GM23338 (cell line): Measurements from ENCODE around the gene TEX26. TPM values are rescaled to one million over a fixed set of nuclear protein-coding genes. Genes with fewer than 3 reads are reported as not detected.

Experiments used
- ATAC-seq: fragments of 200-7000 bp; cut with Tn5 transposase; 3 replicates; pipeline ENCODE4 v1.9.1; 2020
- DNase-seq: peaks from one replicate; pipeline ENCODE4 v3.0.0-alpha.2; 2015; ENCODE audit warnings: low spot score
- H2AFZ ChIP-seq: fragments of 200-600 bp; sonication (generic); 2 replicates; pipeline ENCODE4 v1.8.0; 2016; ENCODE audit warnings: antibody characterized with exemption, mild to moderate bottlenecking, moderate library complexity
- H3F3A ChIP-seq: fragments of 200-600 bp; sonication (generic); replicated peaks from 2 replicates; pipeline ENCODE4 v1.8.0; 2017; ENCODE audit warnings: antibody characterized with exemption, mixed run types, low read depth
- H3K27ac ChIP-seq: fragments of 200-600 bp; sonication (generic); 2 replicates; pipeline ENCODE4 v1.6.1; 2016; ENCODE audit warnings: low read depth
- H3K27me3 ChIP-seq: fragments of 200-600 bp; sonication (generic); 2 replicates; pipeline ENCODE4 v1.8.0; 2016; ENCODE audit warnings: mild to moderate bottlenecking, mixed run types, moderate library complexity; ENCODE audit not compliant: insufficient read depth
- H3K36me3 ChIP-seq: fragments of 200-600 bp; sonication (generic); 2 replicates; pipeline ENCODE4 v1.8.0; 2016; ENCODE audit warnings: mild to moderate bottlenecking; ENCODE audit not compliant: insufficient read depth
- H3K4me1 ChIP-seq: fragments of 200-600 bp; sonication (generic); 2 replicates; pipeline ENCODE4 v1.8.0; 2016; ENCODE audit warnings: mild to moderate bottlenecking, moderate library complexity; ENCODE audit not compliant: insufficient read depth
- H3K4me2 ChIP-seq: fragments of 200-600 bp; sonication (generic); 2 replicates; pipeline ENCODE4 v1.7.1; 2017; ENCODE audit warnings: mixed run types
- H3K4me3 ChIP-seq: fragments of 200-600 bp; sonication (generic); 2 replicates; pipeline ENCODE4 v1.6.1; 2016; ENCODE audit warnings: mixed run types
- H3K79me2 ChIP-seq: fragments of 200-600 bp; sonication (generic); replicated peaks from 2 replicates; pipeline ENCODE4 v1.8.0; 2017; ENCODE audit warnings: mild to moderate bottlenecking; ENCODE audit not compliant: insufficient read depth
- H3K9me2 ChIP-seq: fragments of 200-600 bp; sonication (generic); 2 replicates; pipeline ENCODE4 v1.8.0; 2017; ENCODE audit not compliant: insufficient read depth
- H4K20me1 ChIP-seq: fragments of 200-600 bp; sonication (generic); replicated peaks from 2 replicates; pipeline ENCODE4 v1.8.0; 2017; ENCODE audit warnings: mild to moderate bottlenecking; ENCODE audit not compliant: insufficient read depth
- H3K27ac Mint-ChIP-seq: 2 replicates; pipeline ENCODE4 v1.8.0; 2020; ENCODE audit warnings: inconsistent platforms, mild to moderate bottlenecking, moderate library complexity, mixed read lengths
- H3K27me3 Mint-ChIP-seq: 3 replicates; pipeline ENCODE4 v1.8.0; 2022; ENCODE audit warnings: low read depth, mild to moderate bottlenecking, moderate library complexity, mixed read lengths, inconsistent platforms; ENCODE audit not compliant: insufficient read depth, poor library complexity
- H3K36me3 Mint-ChIP-seq: 3 replicates; pipeline ENCODE4 v1.8.0; 2021; ENCODE audit warnings: low read depth, mild to moderate bottlenecking, inconsistent platforms, moderate library complexity, mixed read lengths
- H3K4me1 Mint-ChIP-seq: 3 replicates; pipeline ENCODE4 v1.8.0; 2020; ENCODE audit warnings: mild to moderate bottlenecking, inconsistent platforms, mixed read lengths
- H3K4me3 Mint-ChIP-seq: 3 replicates; pipeline ENCODE4 v1.8.0; 2021; ENCODE audit warnings: moderate library complexity, mild to moderate bottlenecking, inconsistent platforms, mixed read lengths
- H3K9me3 Mint-ChIP-seq: 3 replicates; pipeline ENCODE4 v1.8.0; 2020; ENCODE audit warnings: moderate library complexity, mild to moderate bottlenecking, inconsistent platforms, mixed read lengths
- CREB1 ChIP-seq: fragments of 250-450 bp; sonication (Bioruptor Pico); IDR thresholded peaks from 2 replicates; pipeline ENCODE4 v1.5.0; 2020; ENCODE audit warnings: low read depth, mild to moderate bottlenecking, moderate library complexity
- CTCF ChIP-seq, 2 experiments: fragments of 200-600 bp in 1 of 2; sonication (generic) in 1 of 2; conservative IDR thresholded peaks; 2 replicates each; pipeline versions ENCODE4 v1.5.1 to v1.6.1; 2016 to 2017; ENCODE audit warnings: antibody characterized with exemption in 2 of 2, low read depth in 2 of 2, mild to moderate bottlenecking in 2 of 2, moderate library complexity in 1 of 2
- ETS1 ChIP-seq: IDR thresholded peaks from 2 replicates; pipeline ENCODE4 v1.6.1; 2016; ENCODE audit warnings: antibody characterized with exemption
- EZH2 ChIP-seq: fragments of 200-600 bp; sonication (generic); IDR thresholded peaks from one replicate; pipeline ENCODE4 v1.8.0; 2017; ENCODE audit warnings: antibody characterized with exemption, mild to moderate bottlenecking, low read depth; ENCODE audit not compliant: unreplicated experiment
- JUNB ChIP-seq: IDR thresholded peaks from one replicate; pipeline ENCODE4 v1.6.1; 2016; ENCODE audit warnings: antibody characterized with exemption; ENCODE audit not compliant: unreplicated experiment
- ZNF114 ChIP-seq: fragments of 250-450 bp; sonication (Bioruptor Pico); IDR thresholded peaks from 2 replicates; pipeline ENCODE4 v1.5.0; 2020; ENCODE audit warnings: mild to moderate bottlenecking, moderate library complexity
- ZNF462 ChIP-seq: fragments of 250-450 bp; sonication (Bioruptor Pico); IDR thresholded peaks from 2 replicates; pipeline ENCODE4 v1.5.0; 2020; ENCODE audit warnings: mild to moderate bottlenecking, moderate library complexity
- polyA plus RNA-seq: library from polyadenylated mRNA; unstranded; fragments of >200 nt; fragmentation: Nextera tagmentation; extraction: Ambion mirVana; gene quantifications from 2 replicates; pipeline ENCODE4 v1.2.1, GENCODE V29; 2016
- total RNA-seq: library from RNA; depleted of rRNA; stranded (reverse); fragments of >200 nt; shearing (Covaris generic); gene quantifications from 2 replicates; pipeline ENCODE4 v1.2.3, GENCODE V29; 2014

The TEX26 gene
- total and polyA plus RNA-seq, 2 experiments from 2014 or later = not detected

GRCh38 chr13:30943881-30944280 lies 11.4 kb downstream of the TEX26 start:
- H2AFZ ChIP-seq = no peak overlapping the region
- Mint-ChIP-seq H3K9me3 (no peaks in the 10 kb centered on the region; the same call in 2 of the 3 replicates), H3K4me3 (no peak overlapping the region), H3K27ac (no peak overlapping the region), H3K4me1 (no peaks in the 10 kb centered on the region), H3K27me3 (no peaks in the 10 kb centered on the region), H3K36me3 (no peaks in the 10 kb centered on the region; the same call in 2 of the 3 replicates)
- H3F3A ChIP-seq = no peaks in the 10 kb centered on the region
- no peak for TF ChIP-seq ZNF114 (CRISPR knock-in tag)
- no peak for TF ChIP-seq EZH2
- no peak for TF ChIP-seq ETS1
- no peak for TF ChIP-seq CREB1 (CRISPR knock-in tag)
- no peak for TF ChIP-seq ZNF462 (CRISPR knock-in tag)
- TF ChIP-seq CTCF (conservative IDR thresholded peaks at IDR 0.05; ENCODE audit: low read depth in 2 of 2) = no peak
- TF ChIP-seq JUNB = no peak
- no peak overlapping the region for H3K4me2 ChIP-seq
- 0 out of 2 replicates have a peak, but pooled peaks cover 3% of the 10 kb centered on the region for H3K9me2 ChIP-seq
- no peak for ATAC-seq
- H3K4me3 ChIP-seq = no peak overlapping the region
- H3K4me1 ChIP-seq = no peaks in the 10 kb centered on the region
- no peak for DNase-seq
- no peaks in the 10 kb centered on the region for H3K27me3 ChIP-seq
- no peaks in the 10 kb centered on the region for H3K79me2 ChIP-seq
- no peaks in the 10 kb centered on the region for H4K20me1 ChIP-seq
- H3K36me3 ChIP-seq = no peaks in the 10 kb centered on the region
- no peak overlapping the region for H3K27ac ChIP-seq
